ENCODE data around the gene CATSPER3.

CATSPER3 gene

DNA sequence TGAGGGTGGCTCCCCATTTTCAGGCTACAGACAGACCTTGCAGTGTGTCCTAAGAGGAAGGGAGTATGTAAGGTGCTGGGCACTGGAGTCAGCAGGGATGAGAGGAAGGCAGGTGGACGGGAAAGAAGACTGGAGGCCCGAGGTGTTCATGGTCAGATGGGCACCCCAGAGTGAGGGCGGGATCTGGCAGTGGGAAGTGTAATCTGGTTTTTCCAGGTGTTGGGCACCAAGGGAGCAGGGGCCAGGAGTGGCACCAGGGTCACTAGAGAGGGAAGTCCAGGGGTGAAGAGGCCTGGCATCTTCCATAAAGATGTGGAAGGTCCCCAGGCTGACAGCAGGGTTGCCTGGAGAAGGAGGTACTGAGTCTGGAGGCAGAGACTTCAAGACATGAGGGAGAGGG, 36.7 kb downstream of the CATSPER3 start:
- DNase-seq (ENCODE audit: low read depth) = no peak
- TF ChIP-seq, protein P1, sequence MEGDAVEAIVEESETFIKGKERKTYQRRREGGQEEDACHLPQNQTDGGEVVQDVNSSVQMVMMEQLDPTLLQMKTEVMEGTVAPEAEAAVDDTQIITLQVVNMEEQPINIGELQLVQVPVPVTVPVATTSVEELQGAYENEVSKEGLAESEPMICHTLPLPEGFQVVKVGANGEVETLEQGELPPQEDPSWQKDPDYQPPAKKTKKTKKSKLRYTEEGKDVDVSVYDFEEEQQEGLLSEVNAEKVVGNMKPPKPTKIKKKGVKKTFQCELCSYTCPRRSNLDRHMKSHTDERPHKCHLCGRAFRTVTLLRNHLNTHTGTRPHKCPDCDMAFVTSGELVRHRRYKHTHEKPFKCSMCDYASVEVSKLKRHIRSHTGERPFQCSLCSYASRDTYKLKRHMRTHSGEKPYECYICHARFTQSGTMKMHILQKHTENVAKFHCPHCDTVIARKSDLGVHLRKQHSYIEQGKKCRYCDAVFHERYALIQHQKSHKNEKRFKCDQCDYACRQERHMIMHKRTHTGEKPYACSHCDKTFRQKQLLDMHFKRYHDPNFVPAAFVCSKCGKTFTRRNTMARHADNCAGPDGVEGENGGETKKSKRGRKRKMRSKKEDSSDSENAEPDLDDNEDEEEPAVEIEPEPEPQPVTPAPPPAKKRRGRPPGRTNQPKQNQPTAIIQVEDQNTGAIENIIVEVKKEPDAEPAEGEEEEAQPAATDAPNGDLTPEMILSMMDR (conservative IDR thresholded peaks at IDR 0.05; ENCODE audit: low read depth, low read length) = no peak
- H3K4me3 ChIP-seq (ENCODE audit: low read length) = no peak overlapping the region

DNA sequence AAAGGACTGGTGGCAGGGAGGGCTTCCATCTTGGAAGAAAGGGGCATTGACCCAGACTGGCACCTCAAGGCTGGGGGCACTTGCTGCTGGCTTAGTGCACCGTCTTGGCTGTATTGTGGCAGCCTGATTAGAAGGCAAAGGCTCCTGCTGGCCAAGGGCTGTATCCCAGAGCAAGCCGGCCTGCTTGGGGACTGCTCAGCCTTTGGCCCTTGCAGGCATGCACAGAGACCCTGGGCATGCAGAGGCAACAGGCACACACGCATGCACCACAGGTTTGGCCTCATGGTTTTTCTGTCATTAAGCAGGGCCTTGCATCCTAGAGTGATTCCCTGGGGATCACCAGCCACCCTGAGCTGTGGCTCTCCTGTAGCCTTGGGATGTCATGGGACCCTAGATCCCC, 37.4 kb downstream of the CATSPER3 start:
- no peak for DNase-seq (ENCODE audit: low read depth)
- TF ChIP-seq, protein P1 (conservative IDR thresholded peaks at IDR 0.05; ENCODE audit: low read depth, low read length) = no peak
- no peak overlapping the region for H3K4me3 ChIP-seq (ENCODE audit: low read length)

DNA sequence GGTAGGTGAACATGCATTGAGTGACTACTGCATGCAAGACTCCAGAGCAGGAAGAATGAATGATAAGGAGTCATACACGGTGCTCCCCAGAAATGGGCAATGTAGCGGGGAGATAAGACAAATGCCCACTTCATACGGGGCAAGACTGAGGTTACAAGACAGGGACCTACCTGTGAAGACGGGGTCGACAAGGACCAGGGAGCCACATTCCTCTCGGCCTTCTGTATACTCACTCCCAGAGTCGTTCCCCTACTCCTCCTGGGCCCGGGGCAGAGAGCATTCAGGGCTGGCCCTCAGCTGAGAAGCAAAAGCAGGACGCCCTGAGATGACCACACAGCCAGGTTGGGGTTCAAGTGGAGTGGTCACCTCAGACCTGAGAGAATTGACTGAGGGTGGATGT, 39.6 kb downstream of the CATSPER3 start:
- TF ChIP-seq, protein P1 (conservative IDR thresholded peaks at IDR 0.05; ENCODE audit: low read depth, low read length) = no peak
- no peak overlapping the region for H3K4me3 ChIP-seq (ENCODE audit: low read length)
- DNase-seq (ENCODE audit: low read depth) = no peak

DNA sequence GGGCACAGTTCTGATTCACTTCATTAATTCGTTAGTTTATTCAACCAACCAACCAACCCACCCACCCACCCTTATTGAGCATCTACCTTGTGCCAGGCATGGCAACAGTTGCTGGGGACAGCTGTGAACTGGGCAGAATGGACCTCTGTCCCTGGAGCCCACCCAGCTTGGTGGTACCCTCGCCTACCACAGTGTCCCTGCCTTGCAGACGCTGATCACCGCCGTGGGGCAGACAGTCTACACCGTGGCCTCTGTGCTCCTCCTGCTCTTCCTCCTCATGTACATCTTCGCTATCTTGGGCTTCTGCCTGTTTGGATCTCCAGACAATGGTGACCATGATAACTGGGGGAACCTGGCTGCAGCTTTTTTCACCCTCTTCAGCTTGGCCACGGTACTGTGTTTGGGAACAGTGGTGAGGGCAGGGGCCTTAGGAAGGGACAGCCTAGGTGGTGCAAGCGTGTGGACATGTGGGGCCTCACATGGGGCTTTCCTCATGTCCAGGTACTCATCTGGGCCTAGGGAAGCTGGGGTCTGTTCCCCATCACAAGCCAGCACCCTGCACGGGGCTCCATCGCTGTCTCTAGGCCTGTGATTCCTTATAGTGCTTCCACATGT, 40.1 kb downstream of the CATSPER3 start:
- TF ChIP-seq, protein P1 (conservative IDR thresholded peaks at IDR 0.05; ENCODE audit: low read depth, low read length) = no peak
- no peak for DNase-seq (ENCODE audit: low read depth)
- H3K4me3 ChIP-seq (ENCODE audit: low read length) = no peak overlapping the region

DNA sequence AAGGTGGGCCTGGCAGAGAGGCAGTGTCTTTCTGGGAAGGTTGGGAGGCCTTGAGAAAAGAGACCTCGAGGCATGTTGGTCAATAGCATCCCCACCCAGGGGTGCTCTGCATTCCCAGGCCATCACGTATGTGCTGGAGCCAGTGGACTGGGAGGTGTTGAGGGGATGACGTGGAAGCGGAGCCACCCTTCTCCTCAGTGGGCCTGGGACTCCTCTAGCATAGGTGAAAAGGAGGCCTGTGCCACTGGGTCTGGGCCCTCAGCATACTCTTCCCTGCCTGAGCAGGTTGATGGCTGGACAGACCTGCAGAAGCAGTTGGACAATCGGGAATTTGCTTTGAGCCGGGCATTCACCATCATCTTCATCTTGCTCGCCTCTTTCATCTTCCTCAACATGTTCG, 40.8 kb downstream of the CATSPER3 start:
- TF ChIP-seq, protein P1 (conservative IDR thresholded peaks at IDR 0.05; ENCODE audit: low read depth, low read length) = no peak
- no peak for DNase-seq (ENCODE audit: low read depth)
- H3K4me3 ChIP-seq (ENCODE audit: low read length) = no peak overlapping the region

DNA sequence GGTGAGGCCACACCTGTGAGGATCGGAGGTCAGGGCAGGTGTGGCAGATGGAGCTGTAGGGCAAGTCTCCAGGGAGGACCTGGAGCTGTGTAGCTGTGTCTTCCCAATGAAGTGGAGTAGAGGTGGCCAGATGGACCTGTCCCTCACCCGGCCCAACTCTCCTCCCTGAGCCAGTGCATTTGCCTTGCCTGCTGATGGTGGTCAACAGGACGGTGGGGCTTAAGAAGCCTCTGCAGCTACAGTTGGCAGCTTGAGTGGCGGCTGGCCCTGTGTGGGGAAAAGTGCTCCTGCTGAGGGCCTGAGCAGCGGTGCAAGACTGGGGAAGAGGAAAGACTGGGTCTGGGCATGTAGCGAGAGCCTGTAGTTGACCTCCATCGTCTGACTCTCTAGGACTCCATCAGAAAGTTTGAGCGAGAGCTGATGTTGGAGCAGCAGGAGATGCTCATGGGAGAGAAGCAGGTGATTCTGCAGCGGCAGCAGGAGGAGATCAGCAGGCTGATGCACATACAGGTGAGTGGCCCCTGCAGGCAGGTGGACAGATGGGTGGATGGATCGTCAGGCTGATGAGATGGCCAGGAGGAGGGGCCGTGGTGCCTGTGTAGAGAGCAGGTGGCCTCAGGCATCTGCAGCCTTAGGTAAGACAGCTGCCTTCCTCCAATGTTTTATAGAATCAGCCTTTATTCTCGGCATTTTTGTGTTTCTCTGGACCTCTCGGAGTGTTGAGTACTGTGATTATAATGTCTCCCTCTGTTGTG, 41.5 kb downstream of the CATSPER3 start:
- H3K4me3 ChIP-seq (ENCODE audit: low read length) = no peak overlapping the region
- TF ChIP-seq, protein P1 (conservative IDR thresholded peaks at IDR 0.05; ENCODE audit: low read depth, low read length) = no peak
- no peak for DNase-seq (ENCODE audit: low read depth)
